IMR-90 (cell line): ENCODE results near the gene ASPHD2. TPM values are rescaled to one million over a fixed set of nuclear protein-coding genes. Genes with fewer than 3 reads are reported as not detected.

ENCODE experiments used
- ATAC-seq: fragments of 200-7000 bp; cut with Tn5 transposase; 2 replicates; pipeline ENCODE4 v1.9.1; 2020; ENCODE audit warnings: low read depth, mild to moderate bottlenecking, moderate library complexity
- BruUV-seq: library from RNA; stranded (reverse); fragments of 400-500 nt; replicated peaks from 2 replicates; lab custom pipeline; 2021; lab: Mats Ljungman, UMichigan
- CTCF ChIA-PET: fragments of 300-600 bp; formaldehyde crosslinking; extraction: SDS; loops from one replicate; lab custom pipeline; 2021; ENCODE audit warnings: antibody characterized with exemption; lab: Yijun Ruan, JAX
- POLR2A ChIA-PET: fragments of 300-600 bp; sonication (Branson Sonifier 250); formaldehyde crosslinking; loops from one replicate; lab custom pipeline; 2022; ENCODE audit warnings: antibody characterized with exemption; ENCODE audit not compliant: unreplicated experiment; lab: Charles Lee
- DNase-seq: peaks from one replicate; pipeline ENCODE4 v3.0.0; 2013
- H2AFZ ChIP-seq: replicated peaks from 2 replicates; pipeline ENCODE3; 2013; ENCODE audit warnings: low read length, mild to moderate bottlenecking; ENCODE audit not compliant: poor library complexity
- H2AK5ac ChIP-seq: 2 replicates; pipeline ENCODE4 v1.6.1; 2013; ENCODE audit warnings: low read depth, low read length, inconsistent platforms
- H2AK9ac ChIP-seq: replicated peaks from 2 replicates; pipeline ENCODE3; 2013; ENCODE audit warnings: mild to moderate bottlenecking, low read depth, low read length, moderate library complexity; ENCODE audit not compliant: poor library complexity
- H2BK120ac ChIP-seq: 2 replicates; pipeline ENCODE4 v1.6.1; 2013; ENCODE audit warnings: low read depth, low read length, inconsistent platforms
- H2BK15ac ChIP-seq: 3 replicates; pipeline ENCODE4 v1.6.1; 2013; ENCODE audit warnings: low read depth, low read length, inconsistent platforms
- H2BK20ac ChIP-seq: 2 replicates; pipeline ENCODE4 v1.6.1; 2013; ENCODE audit warnings: low read depth, mild to moderate bottlenecking, inconsistent platforms, low read length, moderate library complexity
- H2BK5ac ChIP-seq: 2 replicates; pipeline ENCODE4 v1.6.1; 2013; ENCODE audit warnings: mild to moderate bottlenecking, low read depth, low read length, inconsistent platforms; ENCODE audit not compliant: poor library complexity, severe bottlenecking
- H3K14ac ChIP-seq: replicated peaks from 2 replicates; pipeline ENCODE4 v1.6.1; 2013; ENCODE audit warnings: low read depth, low read length, inconsistent platforms
- H3K18ac ChIP-seq: 2 replicates; pipeline ENCODE4 v1.6.1; 2013; ENCODE audit warnings: low read depth, low read length, control low read depth
- H3K23ac ChIP-seq: 2 replicates; pipeline ENCODE4 v1.6.1; 2013; ENCODE audit warnings: low read depth, low read length, inconsistent platforms
- H3K27ac ChIP-seq: 2 replicates; pipeline ENCODE4 v1.5.1; 2013; ENCODE audit warnings: mild to moderate bottlenecking, control low read depth, low read length; ENCODE audit not compliant: insufficient read depth
- H3K27me3 ChIP-seq: 2 replicates; pipeline ENCODE4 v1.6.1; 2013; ENCODE audit warnings: low read length; ENCODE audit not compliant: control insufficient read depth, insufficient read depth
- H3K36me3 ChIP-seq: 2 replicates; pipeline ENCODE4 v1.6.1; 2013; ENCODE audit warnings: low read length, mixed read lengths; ENCODE audit not compliant: control insufficient read depth, insufficient read depth
- H3K4ac ChIP-seq: 2 replicates; pipeline ENCODE4 v1.6.1; 2013; ENCODE audit warnings: low read depth, low read length, inconsistent platforms
- H3K4me1 ChIP-seq: 2 replicates; pipeline ENCODE4 v1.6.1; 2013; ENCODE audit warnings: low read length, mixed read lengths; ENCODE audit not compliant: control insufficient read depth, insufficient read depth
- H3K4me2 ChIP-seq: 2 replicates; pipeline ENCODE4 v1.6.1; 2013; ENCODE audit warnings: low read depth, mild to moderate bottlenecking, control low read depth, low read length, moderate library complexity
- H3K4me3 ChIP-seq: 2 replicates; pipeline ENCODE4 v1.5.1; 2013; ENCODE audit warnings: low read depth, mild to moderate bottlenecking, control low read depth, low read length, moderate library complexity; ENCODE audit not compliant: insufficient read depth
- H3K56ac ChIP-seq: 2 replicates; pipeline ENCODE4 v1.6.1; 2013; ENCODE audit warnings: low read length, inconsistent platforms; ENCODE audit not compliant: insufficient read depth; ENCODE audit errors: extremely low read depth
- H3K79me1 ChIP-seq, 2 experiments: 2 replicates each; pipeline ENCODE4 v1.6.1; 2013; ENCODE audit warnings: low read length in 2 of 2, inconsistent platforms in 1 of 2, low read depth in 1 of 2
- H3K9ac ChIP-seq: 2 replicates; pipeline ENCODE4 v1.6.1; 2013; ENCODE audit warnings: low read depth, low read length, control low read depth
- H3K9me1 ChIP-seq: 2 replicates; pipeline ENCODE4 v1.6.1; 2013; ENCODE audit warnings: low read length, inconsistent platforms; ENCODE audit not compliant: insufficient read depth
- H3K9me3 ChIP-seq: 2 replicates; pipeline ENCODE4 v1.6.1; 2013; ENCODE audit warnings: low read length; ENCODE audit not compliant: control insufficient read depth, insufficient read depth
- H4K20me1 ChIP-seq: 2 replicates; pipeline ENCODE4 v1.6.1; 2013; ENCODE audit warnings: low read length, inconsistent platforms; ENCODE audit not compliant: insufficient read depth
- H4K5ac ChIP-seq: 2 replicates; pipeline ENCODE4 v1.6.1; 2013; ENCODE audit warnings: mild to moderate bottlenecking, low read depth, low read length, control low read depth
- H4K8ac ChIP-seq, 2 experiments: 2 replicates each; pipeline ENCODE4 v1.6.1; 2013; ENCODE audit warnings: low read depth in 2 of 2, low read length in 2 of 2, control low read depth in 1 of 2, inconsistent platforms in 1 of 2
- H4K91ac ChIP-seq: 2 replicates; pipeline ENCODE4 v1.6.1; 2013; ENCODE audit warnings: low read depth, low read length, inconsistent platforms; ENCODE audit not compliant: insufficient read depth
- CEBPB ChIP-seq: IDR thresholded peaks from 2 replicates; pipeline ENCODE4 v1.6.1; 2012; ENCODE audit warnings: low read depth, low read length, improper control_type of control experiment
- WGBS, 2 experiments: methylation state at CpG; one replicate each; pipeline versions ENCODE4 v1.1.5 to v1.1.7; 2013; ENCODE audit warnings: missing lambda C conversion rate in 2 of 2; ENCODE audit not compliant: insufficient read length in 1 of 2; ENCODE audit errors: extremely low coverage in 2 of 2; 5-methylcytosine and 5-hydroxymethylcytosine counted together
- dilution Hi-C: fragments of 300-500 bp; cut with HindIII; formaldehyde crosslinking; loops from one replicate; pipeline ENCODE4 v1.14.3; 2018; ENCODE audit warnings: low sequenced_read_pairs; ENCODE audit not compliant: unreplicated experiment
- in situ Hi-C: fragments of 300-500 bp; cut with MboI; formaldehyde crosslinking; loops from 3 replicates; pipeline ENCODE4 v1.14.3; 2019; ENCODE audit warnings: low sequenced_read_pairs, inconsistent platforms, mixed read lengths
- intact Hi-C: fragments of 100-400 bp; cut with micrococcal nuclease; formaldehyde crosslinking; loops from 2 replicates; pipeline ENCODE4 v1.10.0; 2022
- polyA plus RNA-seq, 3 experiments: library from polyadenylated mRNA; depleted of rRNA; stranded (reverse); fragments of >200 nt; gene quantifications; 2 replicates each; pipeline ENCODE4 v1.2.3, GENCODE V29; 2012; ENCODE audit warnings: low replicate concordance in 1 of 3
- total RNA-seq: library from RNA; depleted of rRNA; stranded (reverse); fragments of >200 nt; gene quantifications from 2 replicates; pipeline ENCODE4 v1.2.3, GENCODE V29; 2012
- TF ChIP-seq, protein P1 (sequence below): conservative IDR thresholded peaks from 2 replicates; pipeline ENCODE4 v1.5.1; 2012; ENCODE audit warnings: mild to moderate bottlenecking, low read depth, low read length, improper control_type of control experiment

The ASPHD2 gene
- total and polyA plus RNA-seq, 2 of the 4 experiments (the other 2 are of a cell fraction): 1.3 to 1.4 TPM

DNA sequence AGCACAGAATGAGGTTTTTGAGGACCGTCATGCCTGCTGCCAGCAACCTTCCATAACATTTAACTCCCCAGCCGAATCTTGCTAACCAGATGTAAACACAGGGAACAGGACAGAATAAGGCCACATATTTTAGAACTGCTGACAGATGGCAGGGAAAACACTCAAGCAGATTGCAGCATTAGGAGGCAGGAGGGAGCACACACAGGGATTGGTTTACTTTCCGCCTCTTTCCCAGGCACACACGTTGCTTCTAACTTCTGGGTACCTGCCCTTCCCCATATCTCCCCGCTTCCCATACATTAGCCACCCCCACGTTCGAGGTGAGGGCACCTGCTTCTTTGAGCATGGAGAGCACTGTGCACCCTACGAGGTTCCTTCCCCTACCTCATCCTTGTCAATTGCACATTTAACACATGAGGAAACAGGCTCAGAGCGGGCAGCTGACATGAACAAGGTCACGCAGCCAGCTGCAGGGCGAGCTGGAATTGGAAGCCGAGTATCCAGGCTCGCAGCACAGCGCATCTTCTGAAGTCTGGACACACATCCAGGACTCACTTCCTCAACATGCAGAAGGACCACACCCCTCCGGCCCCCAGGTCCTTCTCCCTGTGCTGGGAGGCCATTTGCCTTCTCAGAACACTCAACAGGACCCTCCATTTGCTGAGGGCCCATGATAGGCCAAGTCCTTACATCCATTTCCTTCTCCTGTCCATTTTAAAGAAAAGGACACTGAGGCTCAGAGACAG is 18.7 kb downstream of the ASPHD2 start:
- H2BK20ac ChIP-seq: no peak overlapping the region
- H3K56ac ChIP-seq: no peak overlapping the region
- H3K9ac ChIP-seq: no peak overlapping the region
- no peak overlapping the region for H3K27ac ChIP-seq
- H2AK5ac ChIP-seq: no peak overlapping the region
- H4K91ac ChIP-seq: no peak overlapping the region
- no peak overlapping the region for H3K23ac ChIP-seq
- H3K18ac ChIP-seq: no peak overlapping the region
- H3K4ac ChIP-seq: no peak overlapping the region
- H3K9me3 ChIP-seq: no peaks in the 10 kb centered on the region
- no peak overlapping the region for H2BK5ac ChIP-seq
- TF ChIP-seq, protein P1, sequence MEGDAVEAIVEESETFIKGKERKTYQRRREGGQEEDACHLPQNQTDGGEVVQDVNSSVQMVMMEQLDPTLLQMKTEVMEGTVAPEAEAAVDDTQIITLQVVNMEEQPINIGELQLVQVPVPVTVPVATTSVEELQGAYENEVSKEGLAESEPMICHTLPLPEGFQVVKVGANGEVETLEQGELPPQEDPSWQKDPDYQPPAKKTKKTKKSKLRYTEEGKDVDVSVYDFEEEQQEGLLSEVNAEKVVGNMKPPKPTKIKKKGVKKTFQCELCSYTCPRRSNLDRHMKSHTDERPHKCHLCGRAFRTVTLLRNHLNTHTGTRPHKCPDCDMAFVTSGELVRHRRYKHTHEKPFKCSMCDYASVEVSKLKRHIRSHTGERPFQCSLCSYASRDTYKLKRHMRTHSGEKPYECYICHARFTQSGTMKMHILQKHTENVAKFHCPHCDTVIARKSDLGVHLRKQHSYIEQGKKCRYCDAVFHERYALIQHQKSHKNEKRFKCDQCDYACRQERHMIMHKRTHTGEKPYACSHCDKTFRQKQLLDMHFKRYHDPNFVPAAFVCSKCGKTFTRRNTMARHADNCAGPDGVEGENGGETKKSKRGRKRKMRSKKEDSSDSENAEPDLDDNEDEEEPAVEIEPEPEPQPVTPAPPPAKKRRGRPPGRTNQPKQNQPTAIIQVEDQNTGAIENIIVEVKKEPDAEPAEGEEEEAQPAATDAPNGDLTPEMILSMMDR: no peak
- no peak for TF ChIP-seq CEBPB
- H4K5ac ChIP-seq: no peak overlapping the region
- no peak overlapping the region for H3K4me3 ChIP-seq
- peak; percentile 49; the same call in 1 of the 2 replicates for ATAC-seq
- H3K27me3 ChIP-seq: no peaks in the 10 kb centered on the region
- POLR2A ChIA-PET: no interaction called here
- 94% methylated on average over 8 of the region's 15 CpGs; no CpG with 5 or more reads in 1 of the 2 experiments for WGBS, 2 experiments
- no TSS peak for BruUV-seq
- CTCF ChIA-PET: interaction anchor here (0.8 kb wide), 1 partner anchor 8 kb away, joined by 3 read pairs; no protein-coding TSS in a partner anchor
- H3K79me1 ChIP-seq: no peaks in the 10 kb centered on the region
- H4K8ac ChIP-seq: no peak overlapping the region
- no peak overlapping the region for H2AFZ ChIP-seq
- H2BK120ac ChIP-seq: no peak overlapping the region
- intact Hi-C loops: no loop called here
- in situ Hi-C loops: no loop called here
- DNase-seq: no peak
- dilution Hi-C loops: no loop called here
- no peak overlapping the region for H2BK15ac ChIP-seq
- H4K20me1 ChIP-seq: no peaks in the 10 kb centered on the region
- no peaks in the 10 kb centered on the region; the same call in 1 of the 2 replicates for H3K4me1 ChIP-seq
- no peak overlapping the region for H3K4me2 ChIP-seq
- H3K9me1 ChIP-seq: no peaks in the 10 kb centered on the region
- peaks cover 13% of the 10 kb centered on the region for H3K36me3 ChIP-seq
- no peak overlapping the region for H2AK9ac ChIP-seq
- no peak overlapping the region for H3K14ac ChIP-seq
